GM21515 (cell line): ENCODE results near the gene RARB.

Source experiments
- ATAC-seq: cut with Tn5 transposase; IDR thresholded peaks from one replicate; pipeline ENCODE4 v1.9.1; 2021; ENCODE audit not compliant: unreplicated experiment

Gene RARB

DNA sequence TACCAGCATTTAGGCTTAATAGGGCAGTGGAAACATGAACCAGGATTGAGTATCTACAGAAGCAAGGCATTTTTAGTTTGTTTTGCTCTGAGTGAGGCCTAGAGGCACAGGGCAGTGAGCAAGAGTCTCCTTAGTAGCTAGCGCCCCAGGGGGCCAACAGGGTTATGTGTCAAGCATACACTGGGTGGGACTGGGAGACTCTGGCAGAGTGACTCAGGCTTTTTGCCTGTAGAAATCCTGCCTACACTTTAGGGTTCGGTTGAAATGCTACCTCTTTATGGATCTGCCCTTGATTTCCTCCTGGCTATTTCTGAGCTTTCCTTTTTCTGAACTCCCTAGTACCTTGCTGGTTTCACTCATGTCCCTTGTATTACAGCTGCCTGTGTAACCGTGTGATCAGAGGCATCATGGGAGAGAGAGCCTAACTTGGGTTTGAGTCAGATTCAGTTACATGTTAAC is 164.5 kb downstream of the RARB start:
- no peak for ATAC-seq

DNA sequence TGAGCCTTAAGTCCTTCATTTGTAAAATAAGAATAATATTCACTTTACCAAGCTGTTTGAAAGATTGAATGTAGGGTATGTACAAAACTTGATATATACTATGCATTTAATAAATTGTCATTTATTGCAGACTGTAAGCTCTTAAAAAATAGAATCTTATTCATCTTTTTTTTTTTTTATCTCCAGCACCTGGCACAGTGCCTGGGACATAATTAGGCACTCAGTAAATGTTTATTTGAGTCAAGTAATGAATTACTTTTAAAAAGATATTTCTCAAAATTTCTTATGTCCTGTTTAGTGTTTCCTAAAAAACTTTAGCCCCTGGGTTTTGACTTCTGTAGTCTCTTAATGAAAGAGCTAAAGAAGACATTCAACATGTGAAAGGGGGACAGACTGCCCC is 164.9 kb downstream of the RARB start:
- no peak for ATAC-seq

DNA sequence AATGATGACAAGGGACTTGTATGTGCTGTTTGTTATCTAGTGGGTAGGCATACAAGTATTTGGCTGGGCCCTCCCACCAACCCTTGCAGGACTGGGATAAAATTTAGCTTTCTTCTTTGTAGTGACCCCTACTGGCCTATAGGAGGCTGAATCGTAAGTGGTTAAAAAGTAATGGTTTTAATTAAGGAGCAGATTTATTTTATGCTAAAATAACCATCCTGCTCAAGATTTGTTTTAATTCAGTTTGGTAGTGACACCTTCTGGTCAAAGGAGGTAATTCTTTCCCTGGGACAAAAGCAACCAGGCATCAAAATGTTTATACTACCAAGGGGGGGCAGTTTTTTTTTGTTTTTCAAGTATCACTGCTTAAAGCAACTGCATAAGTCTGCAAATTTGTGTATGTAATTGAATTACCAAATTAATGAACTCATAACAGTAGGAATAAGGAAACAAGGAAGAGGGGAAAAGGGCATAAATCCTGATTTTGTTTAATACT is 166.0 kb downstream of the RARB start:
- no peak for ATAC-seq

DNA sequence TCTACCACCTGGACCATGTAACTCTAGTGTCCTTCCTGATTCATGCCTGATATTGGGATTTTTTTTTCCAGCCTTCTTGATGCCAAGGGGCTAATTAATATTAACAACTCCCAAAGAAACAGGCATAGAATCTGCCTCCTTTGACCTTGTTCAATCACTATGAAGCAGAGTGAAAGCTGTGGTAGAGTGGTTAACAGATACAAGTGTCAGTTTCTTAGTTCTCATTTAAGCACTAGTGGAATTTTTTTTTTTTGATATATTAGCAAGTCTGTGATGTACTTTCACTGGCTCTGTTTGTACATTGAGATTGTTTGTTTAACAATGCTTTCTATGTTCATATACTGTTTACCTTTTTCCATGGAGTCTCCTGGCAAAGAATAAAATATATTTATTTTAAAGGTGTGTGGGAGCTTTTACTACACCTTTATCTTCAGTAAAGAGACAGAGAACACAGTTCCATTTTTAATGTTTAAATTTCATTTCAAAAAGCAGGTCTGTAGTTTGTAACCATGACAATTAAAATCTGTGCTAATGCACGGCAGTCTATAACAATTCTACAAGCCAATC is 169.6 kb downstream of the RARB start:
- no peak for ATAC-seq

GRCh38 chr3:25603703-25604102 is 175.6 kb downstream of the RARB start:
- no peak for ATAC-seq

GRCh38 chr3:25604107-25604805 is 176.2 kb downstream of the RARB start:
- no peak for ATAC-seq

- ATAC-seq = no peak
Observed at GRCh38 chr3:25610167-25610566, 182.1 kb downstream of the RARB start.

GRCh38 chr3:25610779-25611178 is 182.7 kb downstream of the RARB start:
- no peak for ATAC-seq

GRCh38 chr3:25611193-25611592 is 183.1 kb downstream of the RARB start:
- ATAC-seq = no peak

DNA sequence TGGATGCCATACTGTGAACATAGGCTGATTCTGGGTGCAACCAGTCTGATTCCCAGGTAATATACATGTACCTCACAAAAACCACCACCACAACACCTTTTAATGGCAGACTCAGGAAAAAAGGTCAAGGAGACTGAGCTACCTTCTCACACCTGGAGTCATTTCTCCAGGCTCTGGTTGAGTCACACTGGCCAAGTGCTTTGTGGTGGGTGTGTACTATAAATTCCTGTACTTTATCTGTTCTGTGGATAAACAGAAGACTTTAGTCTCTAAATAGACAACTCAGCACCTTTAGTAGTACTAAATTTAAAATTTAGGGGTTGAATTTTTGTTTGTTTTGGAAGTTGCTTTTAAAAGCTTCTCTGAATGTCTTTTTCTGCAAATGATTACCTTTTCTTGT is 190.0 kb downstream of the RARB start:
- ATAC-seq = no peak

GRCh38 chr3:25619382-25619781 is 191.3 kb downstream of the RARB start:
- no peak for ATAC-seq

DNA sequence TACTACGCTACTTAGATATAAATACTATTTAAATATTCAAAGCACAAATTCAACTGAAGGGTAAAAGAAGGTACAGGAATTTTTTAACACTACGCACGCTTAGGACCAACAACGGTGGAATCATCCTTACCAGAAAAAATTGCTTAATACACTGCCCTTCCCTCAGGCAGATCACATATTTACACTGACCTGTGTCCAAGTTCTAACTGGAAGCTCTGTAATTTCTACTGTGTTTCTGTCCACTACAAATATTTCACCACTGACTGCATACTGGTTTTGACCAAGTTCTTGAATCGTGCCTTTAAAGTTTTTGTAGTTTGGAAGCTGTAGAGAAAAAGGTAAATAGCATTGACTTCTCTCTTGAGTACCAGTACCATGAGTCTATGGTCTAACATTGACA is 192.4 kb downstream of the RARB start:
- ATAC-seq = no peak

DNA sequence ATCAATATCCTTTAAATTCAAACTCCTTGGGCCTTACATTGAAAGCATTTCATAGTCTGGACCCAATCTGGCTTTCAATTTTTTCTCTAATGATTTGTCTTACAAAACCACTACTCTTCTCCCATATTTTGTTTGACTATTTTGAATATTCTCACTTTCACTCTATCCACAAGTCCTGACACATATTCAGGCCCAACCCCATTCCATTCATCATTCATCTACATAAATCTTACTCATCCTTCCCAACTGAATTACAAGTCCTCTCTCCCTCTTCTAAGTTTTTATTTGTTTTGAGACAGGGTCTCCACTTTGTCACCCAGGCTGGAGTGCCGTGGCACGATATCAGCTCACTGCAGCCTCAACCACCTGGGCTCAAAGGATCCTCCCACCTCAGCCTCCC is 193.0 kb downstream of the RARB start:
- ATAC-seq = no peak

DNA sequence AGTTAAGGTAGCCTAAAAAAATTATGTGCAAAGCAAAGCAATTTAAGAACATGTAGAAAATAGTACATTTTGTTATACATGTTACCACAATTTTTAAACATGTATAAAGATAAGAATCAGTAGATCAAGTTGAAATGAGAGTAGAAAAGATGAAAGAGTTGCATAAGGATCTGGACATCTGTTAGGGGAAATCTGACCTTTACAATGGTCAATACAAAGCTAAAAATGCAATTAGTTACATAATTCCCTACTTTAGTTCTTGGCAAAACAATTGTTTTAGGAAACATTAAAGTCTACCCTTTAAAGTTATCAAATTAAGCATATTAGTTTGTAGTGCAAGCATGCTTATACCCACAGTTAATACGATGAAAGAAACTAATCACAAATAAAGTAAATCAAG is 203.9 kb downstream of the RARB start:
- no peak for ATAC-seq

DNA sequence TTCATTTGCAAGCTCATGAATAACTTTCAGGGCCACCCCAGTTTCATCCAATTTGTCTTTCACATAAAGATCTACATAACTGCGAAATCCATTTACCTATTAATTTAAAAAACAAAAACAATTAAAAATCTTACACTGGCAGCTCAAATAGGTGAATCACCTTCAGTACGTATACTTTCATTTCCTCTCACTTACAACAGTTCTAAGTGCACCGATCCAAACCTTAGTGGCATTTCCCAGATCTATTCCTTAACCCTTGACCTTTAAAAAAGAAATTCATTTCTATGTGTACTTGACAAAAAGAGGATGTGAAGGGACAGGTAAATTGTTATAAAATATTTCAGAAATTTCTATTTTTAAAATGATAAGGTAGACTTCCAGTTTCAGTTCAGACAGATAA is 205.9 kb downstream of the RARB start:
- ATAC-seq = no peak

DNA sequence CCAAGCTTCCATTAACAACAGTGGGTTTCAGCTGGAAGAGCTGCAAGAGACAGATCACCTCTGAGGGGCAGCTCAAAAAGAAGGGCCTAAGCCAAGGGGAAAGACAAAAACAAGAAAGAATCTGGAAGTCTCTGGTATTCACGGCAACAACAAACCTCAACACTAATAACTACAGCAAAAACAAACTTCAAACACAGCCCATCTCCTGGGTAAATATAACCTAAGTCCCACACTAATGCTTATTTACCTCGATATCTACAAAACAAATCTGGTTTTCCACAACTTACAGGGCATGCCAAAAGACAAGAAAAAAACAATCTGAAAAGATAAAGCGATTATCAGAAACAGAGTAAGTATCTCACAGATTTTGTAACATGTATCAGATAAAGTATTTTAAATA is 207.0 kb downstream of the RARB start:
- no peak for ATAC-seq
